NCI-H748 treated with DMSO at 0.1 percent for 48 hours (cell line): ENCODE data around the gene ZC3H12C.
A peak's percentile ranks its signal among the peaks of the same experiment; 100 is the strongest.

Source experiments
- DNase-seq: peaks from one replicate; lab custom pipeline; 2025; lab: John Stamatoyannopoulos, UW

Gene ZC3H12C

DNA sequence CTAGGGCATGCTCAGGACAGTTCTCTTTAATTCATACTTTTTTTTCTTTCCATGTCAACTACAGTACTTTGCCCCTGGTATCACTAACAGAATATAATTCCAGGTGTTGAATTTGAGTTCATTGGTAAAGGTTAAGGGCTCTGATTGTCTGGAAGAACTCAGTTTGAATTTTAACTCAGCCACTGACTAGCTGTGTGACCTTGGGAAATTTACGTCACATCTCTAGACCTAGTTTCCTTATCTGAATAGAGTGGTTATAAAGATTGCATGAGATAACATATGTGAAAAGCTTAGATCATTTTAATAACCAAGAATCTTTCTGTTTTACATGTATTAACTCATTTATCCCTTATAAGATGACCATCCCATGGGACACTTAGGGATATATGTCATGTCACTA is 15.8 kb upstream of the ZC3H12C start:
- DNase-seq = no peak

- no peak for DNase-seq
Measured at GRCh38 chr11:110077831-110078325, 15.3 kb upstream of the ZC3H12C start.

GRCh38 chr11:110078923-110079544 is 14.2 kb upstream of the ZC3H12C start:
- DNase-seq = no peak

- no peak for DNase-seq
Measured at GRCh38 chr11:110079726-110080125, 13.5 kb upstream of the ZC3H12C start.

GRCh38 chr11:110081462-110082376 is 11.5 kb upstream of the ZC3H12C start:
- DNase-seq = no peak

GRCh38 chr11:110082899-110083298 is 10.3 kb upstream of the ZC3H12C start:
- DNase-seq = no peak

- DNase-seq = no peak
Measured at GRCh38 chr11:110085255-110085838, 7.8 kb upstream of the ZC3H12C start.

DNA sequence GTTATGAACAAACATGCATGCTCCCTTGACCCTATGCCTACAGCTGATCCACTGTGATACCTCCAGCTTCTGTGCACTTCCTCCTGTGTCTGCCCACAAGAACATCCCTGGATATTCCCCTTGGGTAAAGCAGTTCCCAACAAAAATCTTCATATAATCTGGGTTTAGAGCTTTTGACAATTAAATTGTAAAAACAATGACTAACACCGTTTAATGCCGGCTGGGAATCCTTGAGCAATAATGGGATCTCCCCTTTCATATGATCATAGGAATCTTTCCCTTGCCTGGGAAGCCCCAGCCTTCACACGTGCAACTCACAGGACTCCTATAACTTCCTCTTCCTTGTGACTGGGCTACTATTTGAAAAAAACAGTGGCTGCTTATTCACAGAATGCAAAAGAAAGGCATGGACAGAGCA is 6.3 kb upstream of the ZC3H12C start:
- no peak for DNase-seq

DNA sequence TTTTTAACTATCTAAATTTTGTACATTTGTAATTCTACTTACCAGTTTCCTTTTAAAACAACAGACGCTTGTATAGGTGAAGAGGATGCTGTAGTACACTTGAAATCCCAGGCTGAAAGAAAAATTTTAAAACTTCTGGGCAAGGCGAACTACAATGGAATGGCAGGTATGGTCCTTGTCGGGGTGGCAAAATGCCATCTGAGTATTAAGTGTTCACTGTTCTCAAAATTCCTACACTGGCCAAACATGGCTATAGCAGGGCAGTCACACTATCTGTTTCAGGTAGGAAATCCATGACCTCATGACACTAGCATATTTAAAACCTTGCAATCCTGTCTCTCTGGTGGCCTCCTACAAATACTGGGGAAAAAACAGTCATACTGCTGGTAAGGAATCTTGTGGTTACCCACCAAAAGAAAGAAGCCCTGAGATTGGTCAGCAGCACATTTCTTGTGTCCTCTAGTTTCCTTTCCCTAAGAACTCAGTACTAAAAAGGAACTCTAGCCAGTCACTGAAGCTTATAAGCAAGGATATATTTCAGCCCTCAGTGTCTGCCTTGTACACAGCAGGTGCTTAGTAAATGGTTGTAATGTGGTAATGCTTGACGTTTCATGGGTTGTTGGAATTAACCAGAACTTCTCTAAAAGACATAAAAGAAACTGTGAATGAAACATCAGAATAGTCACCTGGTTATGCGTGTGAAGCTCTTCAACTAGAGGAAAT is 5.2 kb upstream of the ZC3H12C start:
- no peak for DNase-seq

DNA sequence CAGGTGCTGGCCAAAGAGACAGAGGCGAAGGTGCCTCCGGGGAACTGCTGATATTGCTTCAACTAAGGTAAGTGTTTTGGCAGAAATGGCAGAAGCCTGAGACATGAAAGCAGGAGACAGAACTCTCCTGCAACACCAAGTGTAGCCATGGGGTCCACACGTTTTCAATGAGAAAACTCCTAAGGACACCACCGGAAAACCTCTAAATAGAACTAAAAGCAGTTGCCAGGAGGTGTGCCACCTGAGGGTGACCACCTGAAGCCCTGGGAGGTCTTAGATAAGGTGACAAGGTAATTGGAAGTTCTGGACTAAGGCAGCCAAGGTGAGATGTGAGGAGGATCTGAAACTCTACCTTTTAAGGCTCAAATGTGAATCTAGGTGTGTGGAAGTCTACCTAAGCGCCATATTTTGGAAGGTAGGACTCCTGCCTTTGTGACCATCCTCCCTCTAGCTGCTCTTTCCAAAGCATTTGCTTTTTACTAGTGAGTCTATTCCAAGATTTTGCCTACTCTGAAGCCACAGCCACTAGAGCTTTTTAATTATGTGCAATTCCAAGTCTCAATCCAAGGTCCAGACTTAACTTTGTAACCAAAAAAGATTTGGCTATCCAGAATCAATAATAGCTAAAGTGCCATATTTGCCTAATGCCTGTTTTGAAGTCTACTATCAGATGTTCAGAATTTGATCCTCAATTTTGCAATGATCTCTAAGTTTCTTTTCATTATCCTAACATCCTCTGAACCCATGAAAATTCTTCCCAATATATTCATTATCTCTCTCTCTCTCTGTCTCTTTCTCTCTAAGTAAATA is 4.5 kb upstream of the ZC3H12C start:
- DNase-seq = no peak

DNA sequence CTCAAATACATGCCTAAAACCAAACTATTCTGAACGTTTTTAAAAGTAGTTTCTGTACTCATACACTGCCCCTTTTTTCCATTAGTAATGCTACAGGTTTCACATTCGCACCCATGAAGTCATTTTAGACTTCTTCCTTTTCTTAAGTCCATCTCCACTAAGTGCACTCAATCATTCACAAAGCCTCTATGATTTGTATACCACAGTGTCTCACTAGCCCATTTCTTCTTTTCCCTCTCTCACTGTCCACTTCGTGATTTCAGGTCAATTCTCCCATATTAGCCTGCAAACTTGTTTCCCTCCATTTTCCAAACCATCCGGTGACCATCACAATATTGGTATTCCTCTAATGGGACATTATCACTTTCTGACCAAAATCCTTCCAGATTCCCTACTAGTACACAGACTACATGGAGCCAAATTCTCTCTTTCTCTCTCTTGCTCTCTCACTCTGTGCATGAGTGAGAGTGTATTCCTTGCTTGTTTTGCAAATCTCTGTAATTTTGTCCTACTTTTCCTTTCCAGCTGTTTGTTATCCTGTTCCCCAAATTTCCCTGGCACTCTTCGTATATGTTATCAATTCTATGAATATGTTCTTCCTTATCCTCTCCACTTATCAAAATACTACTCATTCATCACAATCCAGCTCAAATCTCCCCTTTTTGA is 3.4 kb upstream of the ZC3H12C start:
- no peak for DNase-seq

GRCh38 chr11:110090466-110091026 is 2.6 kb upstream of the ZC3H12C start:
- no peak for DNase-seq

DNA sequence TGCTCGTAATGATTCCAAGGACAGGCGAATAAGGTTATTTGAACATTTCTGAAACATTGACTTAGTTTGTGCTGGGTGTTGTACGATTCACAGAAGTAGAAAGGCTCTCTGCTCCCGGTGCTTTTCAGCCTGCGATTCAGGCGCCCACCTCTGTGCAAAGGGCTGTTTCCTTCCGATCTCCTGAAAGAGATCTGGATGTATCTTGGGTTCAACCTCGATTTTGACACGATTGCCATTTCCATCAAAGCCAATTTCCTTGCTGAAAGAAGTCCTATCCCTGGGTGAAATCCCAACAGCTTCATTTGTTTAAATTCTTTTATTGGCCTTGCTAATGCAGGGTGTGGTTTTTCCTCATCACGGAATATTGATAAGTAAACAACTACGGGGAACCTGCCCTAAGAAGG is 1.1 kb upstream of the ZC3H12C start:
- no peak for DNase-seq

DNA sequence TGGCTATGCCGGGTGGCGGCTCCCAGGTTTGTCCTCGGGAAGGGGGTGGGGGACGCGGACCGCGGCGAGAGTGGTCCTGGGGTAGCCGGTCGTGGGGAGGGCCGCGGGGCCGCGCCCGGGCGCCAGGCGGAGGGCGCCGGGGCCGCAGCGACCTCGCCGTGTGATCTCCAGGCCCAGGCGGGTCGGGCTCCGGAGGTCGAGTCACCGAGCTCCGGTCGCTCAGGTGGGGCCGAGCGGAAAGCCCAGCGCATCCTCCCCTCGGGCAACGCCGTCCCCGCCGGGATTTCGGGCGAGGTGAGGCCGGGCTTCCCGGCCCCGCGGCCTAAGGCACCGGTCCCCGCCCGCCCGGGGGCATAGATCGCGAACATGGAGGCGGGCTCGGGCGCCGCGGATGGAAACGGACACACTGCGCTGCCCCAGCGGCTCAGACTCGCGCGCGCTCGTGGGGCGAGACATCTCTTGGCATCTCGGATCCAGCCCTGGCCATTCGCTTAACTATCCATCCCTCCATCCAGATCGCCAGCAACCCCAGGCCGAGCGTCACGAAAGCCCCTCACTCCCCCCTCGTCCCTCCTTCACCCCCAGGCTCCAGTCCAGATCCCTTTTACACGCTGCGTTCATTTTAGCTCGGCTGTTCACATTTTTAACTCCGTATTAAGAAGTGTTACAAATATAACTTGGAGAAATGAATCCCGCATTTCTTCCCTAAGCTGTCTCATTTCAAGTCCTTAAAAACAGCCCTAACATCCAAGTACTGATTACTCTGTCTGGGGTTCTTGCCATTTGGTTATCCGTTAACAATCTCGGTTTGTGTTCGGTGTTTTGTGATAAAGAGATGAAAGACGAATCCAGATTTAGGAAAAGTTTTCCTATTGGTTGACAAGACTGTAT is 460 bp downstream of the ZC3H12C start:
- DNase-seq = peak; percentile 5

DNA sequence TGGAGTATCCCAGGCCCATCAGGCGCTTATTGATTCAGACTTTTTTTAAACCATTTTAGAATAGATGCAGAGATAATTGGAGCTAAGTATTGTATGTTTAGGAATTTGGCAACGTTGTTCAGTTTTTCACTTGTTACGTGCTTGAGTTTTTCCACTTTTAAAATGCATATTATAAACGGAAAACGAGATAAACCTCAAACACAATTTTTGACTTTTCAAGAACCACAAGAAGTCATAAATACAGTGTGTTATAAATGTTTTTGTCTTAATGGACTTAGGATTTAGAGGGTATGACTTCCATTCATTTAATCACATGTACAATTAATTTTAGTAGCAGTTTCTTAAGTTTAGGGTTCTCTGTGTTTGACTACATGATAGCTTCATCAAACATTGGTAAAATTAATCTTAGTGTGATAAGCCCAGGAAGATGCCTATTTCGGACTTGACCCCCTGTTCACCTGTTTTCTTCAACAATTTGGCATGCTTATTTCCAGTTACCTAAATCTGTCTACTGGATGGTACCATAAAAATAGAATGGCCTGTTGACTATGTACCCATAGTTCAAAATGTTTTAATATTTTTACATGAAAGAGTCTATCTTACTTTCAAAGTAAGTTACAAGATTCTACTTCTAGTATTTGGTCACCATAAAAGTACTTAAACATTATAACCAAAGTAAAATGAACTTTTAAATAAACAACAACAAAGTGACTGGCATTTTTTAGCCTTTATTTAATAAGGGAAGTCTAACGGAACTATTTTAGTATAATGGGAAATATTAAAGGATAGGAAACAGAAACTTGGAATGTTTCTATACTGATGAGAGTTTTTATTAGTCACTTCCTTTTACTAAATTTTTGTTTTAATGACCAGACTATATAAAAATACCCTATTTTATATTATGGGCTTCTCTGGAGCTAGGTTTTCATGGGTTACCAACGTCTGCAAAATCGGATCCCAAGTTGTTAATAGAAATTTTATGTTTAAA is 1.4 kb downstream of the ZC3H12C start:
- no peak for DNase-seq

DNA sequence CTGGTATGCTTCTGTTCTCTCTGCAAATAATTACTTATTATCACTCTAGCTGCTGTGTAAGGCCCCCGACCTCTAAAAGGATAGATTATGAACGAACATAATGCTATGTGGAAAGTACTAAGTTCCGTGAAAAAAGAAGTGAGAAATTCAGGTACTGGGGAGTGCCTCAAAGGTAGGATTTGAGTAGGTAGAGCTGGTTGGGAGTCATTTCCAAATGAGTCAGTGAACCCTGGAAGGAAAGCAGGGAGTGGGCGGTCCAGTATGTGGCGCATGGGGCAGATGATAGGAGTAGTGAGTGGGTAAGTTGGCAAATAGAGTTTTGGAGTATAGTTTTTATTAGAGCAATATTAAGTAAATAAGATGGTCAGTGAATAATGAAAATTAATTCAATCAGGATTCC is 2.4 kb downstream of the ZC3H12C start:
- DNase-seq = no peak

DNA sequence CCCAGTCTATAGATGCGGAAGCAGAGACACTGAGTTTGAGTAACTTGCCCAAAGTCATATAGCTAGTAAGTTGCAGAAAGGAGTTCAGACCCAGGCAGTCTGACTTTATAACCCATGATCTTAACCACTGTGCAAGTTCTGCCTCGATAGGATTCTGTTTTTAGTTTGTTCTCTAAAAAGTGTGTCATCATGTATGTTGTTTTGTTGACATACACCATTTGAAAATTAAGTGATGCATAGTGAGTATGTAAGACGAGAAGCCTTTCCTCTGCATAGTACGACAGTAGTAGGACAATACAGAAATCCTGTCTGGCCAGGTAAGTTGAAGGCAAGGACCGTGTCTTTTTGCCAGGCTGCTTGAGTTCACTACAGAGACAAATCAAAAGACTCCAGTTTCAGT is 3.3 kb downstream of the ZC3H12C start:
- DNase-seq = no peak

- no peak for DNase-seq
Measured at GRCh38 chr11:110097459-110098012, 4.3 kb downstream of the ZC3H12C start.
